ENCODE measurements around the gene PIP4K2A.

The PIP4K2A gene

GRCh38 chr10:22593636-22594198 lies 120.7 kb downstream of the PIP4K2A start:
- FAIRE-seq, result no peak
- no peak for TF ChIP-seq CTCF (IDR thresholded peaks at IDR 0.05; ENCODE audit: insufficient read depth, missing control alignments)
- DNase-seq (ENCODE audit: insufficient read length, low spot score), result no peak

GRCh38 chr10:22593026-22593425 lies 121.4 kb downstream of the PIP4K2A start:
- no peak for FAIRE-seq

GRCh38 chr10:22589851-22590514 lies 124.4 kb downstream of the PIP4K2A start:
- FAIRE-seq (peak; percentile 77), DNase-seq (ENCODE audit: insufficient read length, low spot score) (no peak)
- no peak for TF ChIP-seq CTCF (IDR thresholded peaks at IDR 0.05; ENCODE audit: insufficient read depth, missing control alignments)

More at GRCh38 chr10:22593026-22593425, 121.4 kb downstream of the PIP4K2A start:
- TF ChIP-seq CTCF (IDR thresholded peaks at IDR 0.05; ENCODE audit: insufficient read depth, missing control alignments), result no peak
- DNase-seq (ENCODE audit: insufficient read length, low spot score), result no peak

GRCh38 chr10:22588462-22588861 lies 125.9 kb downstream of the PIP4K2A start:
- DNase-seq (ENCODE audit: insufficient read length, low spot score) (no peak), FAIRE-seq (no peak)
- no peak for TF ChIP-seq CTCF (IDR thresholded peaks at IDR 0.05; ENCODE audit: insufficient read depth, missing control alignments)

- FAIRE-seq (no peak), DNase-seq (ENCODE audit: insufficient read length, low spot score) (no peak)
- no peak for TF ChIP-seq CTCF (IDR thresholded peaks at IDR 0.05; ENCODE audit: insufficient read depth, missing control alignments)
Measured at GRCh38 chr10:22583683-22584082, 130.7 kb downstream of the PIP4K2A start.

- no peak for DNase-seq (ENCODE audit: insufficient read length, low spot score)
- no peak for FAIRE-seq
- no peak for TF ChIP-seq CTCF (IDR thresholded peaks at IDR 0.05; ENCODE audit: insufficient read depth, missing control alignments)
Measured at GRCh38 chr10:22581461-22581860, 132.9 kb downstream of the PIP4K2A start.

- FAIRE-seq (no peak), DNase-seq (ENCODE audit: insufficient read length, low spot score) (no peak)
- TF ChIP-seq CTCF (IDR thresholded peaks at IDR 0.05; ENCODE audit: insufficient read depth, missing control alignments), result no peak
Measured at GRCh38 chr10:22580711-22581110, 133.7 kb downstream of the PIP4K2A start.

All from D721Med (cell line).